ENCODE measurements around the gene ART1.

ART1 gene

GRCh38 chr11:3679077-3679476 is 34.1 kb downstream of the ART1 start:
- no peak overlapping the region for H3K9ac ChIP-seq (ENCODE audit: low read depth, low read length)
- H3K36me3 ChIP-seq (ENCODE audit: insufficient read depth, low read length), result peaks cover 99% of the 10 kb centered on the region
- H3K27ac ChIP-seq (ENCODE audit: low read length), result no peak overlapping the region
- H3K4me2 ChIP-seq (ENCODE audit: insufficient read depth, low read length), result no peak overlapping the region
- H4K20me1 ChIP-seq (ENCODE audit: insufficient read depth, low read length), result no peaks in the 10 kb centered on the region; the same call in 1 of the 2 replicates
- ATAC-seq (ENCODE audit: insufficient read depth, low read depth) (no peak), DNase-seq (no peak)
- no peaks in the 10 kb centered on the region for H3K9me3 ChIP-seq (ENCODE audit: insufficient read depth, low read length, severe bottlenecking)
- no peaks in the 10 kb centered on the region for H3K27me3 ChIP-seq (ENCODE audit: insufficient read depth, low read length, poor library complexity)
- H3K79me2 ChIP-seq (ENCODE audit: insufficient read depth, low read length), result no peaks in the 10 kb centered on the region
- TF ChIP-seq EZH2 (IDR thresholded peaks at IDR 0.05; ENCODE audit: borderline replicate concordance, low read depth, low read length, severe bottlenecking) (no peak), CTCF (IDR thresholded peaks at IDR 0.05; ENCODE audit: borderline replicate concordance, extremely low read depth, low read length, poor library complexity, severe bottlenecking) (no peak)
- no peaks in the 10 kb centered on the region for H3K4me1 ChIP-seq (ENCODE audit: insufficient read depth, low read length)
- no peak overlapping the region for H2AFZ ChIP-seq (ENCODE audit: low read depth, low read length)
- H3K4me3 ChIP-seq (ENCODE audit: low read depth in 1 of 2, low read length in 2 of 2), result no peak overlapping the region

GRCh38 chr11:3683039-3683438 is 38.1 kb downstream of the ART1 start:
- TF ChIP-seq EZH2 (IDR thresholded peaks at IDR 0.05; ENCODE audit: borderline replicate concordance, low read depth, low read length, severe bottlenecking), result no peak
- peak; percentile 14 for TF ChIP-seq CTCF (IDR thresholded peaks at IDR 0.05; ENCODE audit: borderline replicate concordance, extremely low read depth, low read length, poor library complexity, severe bottlenecking)
- H3K4me1 ChIP-seq (ENCODE audit: insufficient read depth, low read length), result no peaks in the 10 kb centered on the region
- H3K9ac ChIP-seq (ENCODE audit: low read depth, low read length), result no peak overlapping the region
- no peaks in the 10 kb centered on the region for H3K79me2 ChIP-seq (ENCODE audit: insufficient read depth, low read length)
- H4K20me1 ChIP-seq (ENCODE audit: insufficient read depth, low read length), result no peaks in the 10 kb centered on the region; the same call in 1 of the 2 replicates
- DNase-seq (no peak), ATAC-seq (ENCODE audit: insufficient read depth, low read depth) (no peak)
- no peak overlapping the region for H3K4me3 ChIP-seq (ENCODE audit: low read depth in 1 of 2, low read length in 2 of 2)
- H3K27ac ChIP-seq (ENCODE audit: low read length), result no peak overlapping the region
- peaks cover 100% of the 10 kb centered on the region for H3K36me3 ChIP-seq (ENCODE audit: insufficient read depth, low read length)
- no peaks in the 10 kb centered on the region for H3K9me3 ChIP-seq (ENCODE audit: insufficient read depth, low read length, severe bottlenecking)
- no peaks in the 10 kb centered on the region for H3K27me3 ChIP-seq (ENCODE audit: insufficient read depth, low read length, poor library complexity)
- H2AFZ ChIP-seq (ENCODE audit: low read depth, low read length), result no peak overlapping the region
- H3K4me2 ChIP-seq (ENCODE audit: insufficient read depth, low read length), result no peak overlapping the region

- DNase-seq, result no peak
- H2AFZ ChIP-seq (ENCODE audit: low read depth, low read length), result no peak overlapping the region
- H3K4me2 ChIP-seq (ENCODE audit: insufficient read depth, low read length), result no peak overlapping the region
- H3K4me1 ChIP-seq (ENCODE audit: insufficient read depth, low read length), result no peaks in the 10 kb centered on the region
- no peak overlapping the region for H3K4me3 ChIP-seq (ENCODE audit: low read depth in 1 of 2, low read length in 2 of 2)
- no peaks in the 10 kb centered on the region for H3K27me3 ChIP-seq (ENCODE audit: insufficient read depth, low read length, poor library complexity)
- TF ChIP-seq CTCF (IDR thresholded peaks at IDR 0.05; ENCODE audit: borderline replicate concordance, extremely low read depth, low read length, poor library complexity, severe bottlenecking), result no peak
- TF ChIP-seq EZH2 (IDR thresholded peaks at IDR 0.05; ENCODE audit: borderline replicate concordance, low read depth, low read length, severe bottlenecking), result no peak
- no peaks in the 10 kb centered on the region; the same call in 1 of the 2 replicates for H4K20me1 ChIP-seq (ENCODE audit: insufficient read depth, low read length)
- peaks cover 93% of the 10 kb centered on the region for H3K36me3 ChIP-seq (ENCODE audit: insufficient read depth, low read length)
- H3K9ac ChIP-seq (ENCODE audit: low read depth, low read length), result no peak overlapping the region
- no peaks in the 10 kb centered on the region for H3K79me2 ChIP-seq (ENCODE audit: insufficient read depth, low read length)
- H3K27ac ChIP-seq (ENCODE audit: low read length), result no peak overlapping the region
- ATAC-seq (ENCODE audit: insufficient read depth, low read depth), result no peak
- H3K9me3 ChIP-seq (ENCODE audit: insufficient read depth, low read length, severe bottlenecking), result no peaks in the 10 kb centered on the region
Measured at GRCh38 chr11:3684129-3684818, 39.3 kb downstream of the ART1 start.
